NCI-H128 (cell line): ENCODE data around the gene ZPR1.
"Not testable (repeated sequence)": the region's sequence is repeated elsewhere in the genome, so short reads cannot be mapped to it uniquely, and the experiment has no call there.

Experiments
- DNase-seq: peaks from one replicate; lab custom pipeline; 2025; ENCODE audit not compliant: unreplicated experiment; lab: John Stamatoyannopoulos, UW

ZPR1 gene

DNA sequence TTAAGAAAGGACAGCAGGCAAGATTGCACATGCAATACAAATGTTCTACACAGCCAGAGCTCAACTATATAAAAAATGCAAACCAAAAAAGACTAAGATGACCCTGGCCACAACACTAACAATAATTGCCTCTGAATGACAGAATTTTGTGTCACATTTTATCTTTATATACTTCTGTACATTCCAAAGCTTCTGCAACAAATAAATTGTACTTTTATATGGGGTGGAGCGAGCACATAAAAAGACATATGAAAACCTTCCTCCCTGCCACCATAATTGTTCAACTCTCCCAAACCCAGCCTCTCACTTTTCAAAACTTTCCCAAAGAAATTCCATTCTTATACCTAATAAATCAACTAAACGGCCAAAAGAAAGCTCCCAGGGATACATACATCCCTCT, 25.7 kb downstream of the ZPR1 start:
- DNase-seq = no peak

DNA sequence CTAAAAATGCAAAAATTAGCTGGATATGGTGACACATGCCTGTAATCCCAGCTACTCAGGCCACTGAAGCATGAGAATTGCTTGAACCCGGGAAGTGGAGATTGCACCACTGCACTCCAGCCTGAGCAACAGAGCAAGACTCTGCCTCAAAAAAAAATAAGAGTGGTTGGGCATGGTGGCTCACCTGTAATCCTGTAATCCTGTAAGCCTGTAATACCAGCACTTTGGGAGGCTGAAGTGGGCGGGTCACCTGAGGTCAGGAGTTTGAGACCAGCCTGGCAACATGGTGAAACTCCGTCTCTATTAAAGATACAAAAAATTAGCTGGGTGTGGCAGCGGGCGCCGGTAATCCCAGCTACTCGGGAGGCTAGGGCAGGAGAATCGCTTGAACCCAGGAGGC, 31.8 kb downstream of the ZPR1 start:
- DNase-seq = not testable (repeated sequence)

DNA sequence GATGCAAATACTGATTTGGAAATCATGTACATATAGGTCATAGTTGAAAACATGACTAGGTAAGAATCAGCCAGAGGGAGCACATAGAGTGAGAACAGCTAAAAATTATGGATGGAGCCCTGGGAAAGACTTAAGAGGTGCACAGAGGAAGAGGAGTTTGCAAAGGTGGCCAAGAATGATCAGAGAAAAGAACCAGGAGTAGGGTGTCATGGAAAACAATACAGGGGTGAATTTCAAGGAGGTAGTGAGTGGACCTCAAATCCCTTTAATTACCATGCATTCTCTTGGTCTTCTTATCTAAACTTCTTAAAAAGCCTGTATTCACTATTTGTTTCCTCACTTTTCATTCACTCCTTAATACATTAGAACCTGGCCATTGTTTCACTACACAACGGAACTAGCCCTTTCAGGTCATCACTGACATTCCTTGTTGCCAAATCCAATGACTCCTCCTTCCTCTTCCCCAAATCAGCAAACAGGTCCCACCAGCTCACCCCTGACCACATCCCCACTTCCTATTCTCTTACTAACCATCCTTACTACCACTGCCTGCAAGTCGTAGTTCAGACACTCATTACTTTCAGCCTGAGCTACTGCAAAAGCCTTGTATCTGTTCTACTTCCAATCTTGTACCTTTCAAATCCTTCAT, 37.6 kb downstream of the ZPR1 start:
- no peak for DNase-seq

DNA sequence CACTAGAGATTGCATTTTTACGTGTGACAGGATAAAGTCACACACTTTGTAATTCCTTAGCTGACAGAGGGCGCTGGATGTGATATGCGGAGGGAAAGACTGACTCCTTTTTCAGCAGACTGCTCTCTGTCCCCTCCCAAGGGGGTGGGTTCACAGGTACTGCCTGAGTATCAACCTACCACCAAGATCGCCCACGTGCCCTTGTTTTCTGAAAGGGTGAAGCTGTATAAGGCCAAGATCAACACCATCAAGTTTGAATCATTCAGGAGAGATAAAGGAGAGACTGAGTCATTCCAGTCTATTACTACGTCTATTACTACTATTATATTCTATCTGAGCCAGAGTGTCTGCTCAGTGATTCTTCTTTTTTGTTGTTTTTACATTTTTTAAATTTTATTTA, 45.7 kb downstream of the ZPR1 start:
- no peak for DNase-seq

DNA sequence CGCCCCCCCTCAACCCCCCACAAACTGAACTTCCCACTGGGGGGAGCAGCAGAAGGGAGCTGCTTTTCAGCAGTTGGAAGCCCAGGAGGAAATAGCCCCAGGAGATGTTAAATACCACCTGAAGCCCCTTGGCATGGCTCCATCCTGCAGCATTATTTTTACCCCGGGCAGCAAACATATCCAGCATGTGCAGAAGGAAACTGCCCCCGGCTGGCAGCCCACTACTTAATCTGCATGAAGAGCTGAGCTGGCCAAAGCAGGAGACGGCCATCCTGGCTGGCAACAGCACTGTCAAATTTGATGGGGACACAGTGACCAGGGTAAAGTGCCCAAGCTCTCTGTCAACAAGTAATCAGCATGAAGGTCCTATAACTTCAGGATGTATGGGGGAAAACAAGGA, 47.1 kb downstream of the ZPR1 start:
- DNase-seq = no peak

DNA sequence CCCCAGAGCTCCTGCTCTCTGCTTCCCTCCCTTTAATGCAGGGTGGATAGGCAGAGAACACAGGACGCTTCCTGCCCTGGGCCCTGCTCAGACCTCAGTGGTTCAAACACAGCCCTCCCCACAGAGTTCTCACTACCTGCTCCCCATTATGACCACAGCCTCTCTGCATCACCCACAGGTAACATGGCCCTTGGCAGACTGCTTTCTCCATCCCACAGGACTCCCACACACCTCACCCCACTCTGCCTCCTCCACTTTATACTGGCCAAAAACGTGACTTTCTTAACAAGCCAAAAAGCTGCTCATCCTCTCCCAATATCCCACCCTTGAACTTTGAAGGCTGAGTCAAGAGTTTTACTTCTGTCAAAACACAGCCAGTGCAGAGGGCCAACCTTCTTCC, 48.8 kb downstream of the ZPR1 start:
- no peak for DNase-seq

DNA sequence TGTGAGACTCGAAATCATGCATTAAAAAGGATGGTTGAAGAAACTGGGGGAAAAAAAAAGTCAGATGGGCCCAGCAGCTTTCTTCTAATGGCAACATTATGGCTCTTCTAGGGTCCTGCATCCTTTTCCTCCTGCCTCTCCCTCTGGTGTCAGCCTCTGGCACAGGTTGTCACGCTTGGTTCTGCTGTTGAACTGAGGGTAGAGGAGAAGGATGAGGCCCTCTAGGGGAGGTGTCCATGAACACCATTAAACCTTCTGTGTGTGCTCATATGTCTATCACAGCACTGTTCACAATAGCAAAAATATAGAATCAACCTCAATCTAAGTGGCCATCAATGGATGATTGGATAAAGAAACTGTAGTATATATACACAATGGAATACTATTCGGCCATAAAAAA, 51.1 kb downstream of the ZPR1 start:
- no peak for DNase-seq

DNA sequence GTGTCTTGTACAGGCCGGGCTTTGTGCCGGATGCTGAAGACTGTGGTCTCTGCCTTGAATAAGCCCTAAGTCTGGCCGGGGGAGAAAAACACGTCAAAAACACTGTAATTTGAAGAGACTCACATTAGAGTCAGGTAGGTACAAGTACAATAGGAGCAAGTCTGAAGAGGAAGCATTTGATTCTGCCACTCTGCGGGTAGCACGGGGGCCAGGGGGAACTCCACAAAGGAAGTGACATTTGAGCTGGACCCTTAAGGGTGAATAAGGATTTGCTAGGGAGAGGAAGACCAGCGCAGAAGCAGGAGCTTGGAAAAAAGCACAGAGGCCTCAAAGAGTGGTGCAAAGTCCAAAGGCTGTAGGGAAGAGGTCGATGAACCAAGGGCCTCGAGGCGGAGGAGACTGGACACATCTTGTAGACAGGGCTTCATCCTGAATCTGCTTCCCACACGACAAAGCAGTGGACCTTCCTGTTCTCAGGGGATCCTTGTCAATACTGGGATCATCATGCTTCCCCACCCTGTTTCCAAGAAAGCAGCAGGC, 53.8 kb downstream of the ZPR1 start:
- no peak for DNase-seq

DNA sequence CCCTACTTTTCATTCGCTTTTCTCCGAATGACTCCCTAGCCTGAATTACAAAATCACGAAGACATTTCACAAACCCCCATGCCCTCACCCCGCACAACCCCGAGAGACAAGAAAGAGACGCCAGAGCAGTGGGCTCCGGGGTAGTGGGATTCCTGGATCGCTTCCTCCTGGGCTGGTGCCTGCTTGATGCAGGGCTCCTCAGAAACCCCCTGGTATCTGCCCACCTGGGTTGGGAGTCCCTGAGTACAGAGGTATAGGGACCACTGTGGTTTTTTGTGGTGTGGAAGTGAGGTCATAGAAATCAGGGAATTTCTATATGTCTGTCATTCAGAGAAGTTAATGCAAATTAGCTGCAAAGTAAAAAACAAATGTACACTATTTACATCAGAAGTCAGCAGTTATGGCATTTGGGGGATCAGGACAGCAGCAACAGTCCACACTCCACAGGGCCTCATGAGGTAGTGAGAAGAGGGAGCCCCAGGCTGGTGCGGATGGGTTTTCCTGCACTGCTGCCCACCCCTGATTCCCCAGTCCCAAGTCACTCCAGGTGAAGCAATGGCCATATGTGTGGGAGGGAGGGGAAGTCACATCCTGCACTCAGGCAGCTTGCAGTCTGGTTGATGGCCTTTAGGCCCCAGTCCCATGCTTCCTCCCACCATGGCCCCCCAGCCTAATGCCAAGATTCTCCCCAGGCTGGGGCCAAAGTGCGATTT, 54.6 kb downstream of the ZPR1 start:
- DNase-seq = no peak

DNA sequence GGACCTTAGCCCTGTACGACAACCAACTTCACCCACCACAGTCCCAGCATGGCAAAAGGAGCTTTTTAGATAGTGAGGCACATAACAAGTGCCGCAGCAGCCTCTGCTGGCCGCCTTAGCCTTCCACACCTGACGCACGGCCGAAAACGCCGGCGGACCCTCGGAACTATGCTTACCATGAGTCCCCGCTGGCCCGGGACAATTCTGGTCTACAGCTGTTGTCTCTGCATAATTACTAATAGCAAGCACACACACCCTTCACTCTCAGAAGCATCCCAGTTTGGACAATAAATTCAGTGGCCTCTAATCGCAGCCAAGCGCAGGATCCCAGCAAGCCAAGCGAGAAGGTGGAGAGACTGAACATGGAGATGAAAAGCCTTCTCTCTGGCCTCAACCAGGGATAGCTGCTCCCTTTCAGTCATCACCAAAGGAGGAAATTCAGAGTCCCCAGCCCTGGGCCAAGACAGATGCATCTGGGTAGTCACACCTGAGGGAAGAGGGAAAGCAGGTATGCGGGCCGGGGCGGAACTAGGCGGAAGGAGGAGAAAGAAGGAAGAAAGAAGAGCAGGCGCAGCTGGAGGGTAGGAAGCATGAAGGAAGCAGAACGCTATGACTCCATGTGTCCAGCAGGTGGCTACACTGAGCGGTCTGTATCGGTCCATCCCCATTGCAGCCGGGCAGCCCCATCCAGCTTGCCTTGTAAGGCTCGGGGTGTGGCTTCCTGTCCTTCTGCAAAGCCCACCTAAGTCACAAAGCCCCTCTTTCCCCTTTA, 55.4 kb downstream of the ZPR1 start:
- DNase-seq = no peak

DNA sequence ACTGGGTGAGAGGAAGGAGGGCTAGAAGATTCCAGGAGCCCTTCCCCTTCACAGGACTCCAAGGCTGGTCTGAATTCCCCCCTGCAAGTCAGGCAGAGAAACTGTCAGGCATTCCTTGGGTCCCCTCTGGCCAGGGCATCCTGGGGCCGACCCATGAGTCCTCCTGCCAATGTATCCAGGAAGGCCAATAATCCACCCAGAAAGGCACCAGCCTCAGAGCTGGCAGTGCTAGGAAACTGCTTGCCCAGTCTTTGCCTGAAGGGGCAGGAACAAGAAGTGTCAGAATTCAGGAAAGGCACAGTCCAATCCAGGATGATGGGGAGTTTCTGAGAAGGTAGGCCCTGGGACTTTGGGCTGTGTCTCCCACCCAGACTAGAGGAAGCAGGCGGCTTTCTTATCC, 56.0 kb downstream of the ZPR1 start:
- no peak for DNase-seq

DNA sequence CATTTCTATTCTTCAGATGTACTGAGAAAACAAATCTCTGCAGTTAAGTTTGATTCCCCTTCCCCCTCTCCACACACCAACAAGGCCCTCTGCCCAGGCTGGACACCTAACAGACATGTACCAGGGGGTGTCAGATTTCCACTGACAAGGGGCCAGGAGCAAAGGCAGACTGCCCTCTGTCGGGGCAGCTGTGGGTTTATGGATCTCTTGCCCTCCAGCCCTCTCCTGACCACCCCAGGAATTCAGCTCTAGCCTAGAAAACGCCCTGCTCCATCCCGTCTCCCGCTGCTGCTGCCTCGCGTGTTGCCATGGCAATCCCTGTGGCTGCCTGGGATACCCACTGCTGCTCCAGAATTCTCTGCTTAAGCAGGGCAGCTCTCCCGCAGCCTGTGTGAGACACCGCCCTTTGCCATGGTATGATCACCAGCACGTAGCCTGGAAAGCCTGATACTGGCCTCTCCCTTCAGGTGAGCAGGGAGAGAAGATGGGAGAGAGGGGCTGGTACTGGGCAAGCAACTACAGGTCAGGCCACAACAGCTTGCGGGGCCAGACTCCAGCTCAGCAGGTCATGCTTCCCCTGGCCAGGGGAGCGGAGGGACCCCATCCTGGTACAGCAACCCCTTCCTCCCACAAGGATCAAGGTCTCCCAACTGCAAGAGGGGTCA, 56.6 kb downstream of the ZPR1 start:
- DNase-seq = no peak

DNA sequence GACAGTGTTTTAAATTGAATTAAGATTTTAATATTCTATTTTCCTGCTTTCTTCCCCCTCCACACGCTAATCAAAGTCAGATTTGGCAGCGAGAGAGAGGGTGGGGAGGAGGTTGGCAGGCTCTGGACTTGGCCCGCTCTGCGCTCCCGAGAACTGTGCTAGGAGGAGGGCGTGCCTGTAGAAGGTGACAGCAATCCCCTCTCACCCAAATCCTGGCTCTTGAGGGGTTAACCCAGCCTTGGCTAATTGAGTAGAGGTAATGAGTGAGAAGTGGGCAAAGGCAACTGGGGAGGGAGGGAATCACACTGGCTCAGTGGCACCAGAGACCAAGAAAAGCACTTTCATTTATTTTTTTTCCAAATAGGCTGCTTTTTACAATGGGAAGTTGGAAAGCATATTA, 57.2 kb downstream of the ZPR1 start:
- DNase-seq = no peak

DNA sequence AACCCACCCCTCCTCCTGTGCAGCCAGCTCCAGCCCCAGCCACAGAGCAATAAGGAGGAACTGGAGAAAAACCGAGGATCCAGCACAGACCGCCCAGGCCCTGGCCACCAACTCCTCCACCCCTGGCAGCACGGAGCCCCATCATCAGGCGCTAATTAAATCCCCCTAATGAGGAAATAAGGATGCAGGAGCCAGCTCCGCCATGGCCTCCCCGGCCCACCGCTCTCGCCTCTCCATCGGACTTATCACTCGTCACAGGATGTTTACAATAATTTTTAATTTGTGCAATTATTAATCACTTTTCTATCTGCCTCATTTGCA, 57.6 kb downstream of the ZPR1 start:
- no peak for DNase-seq

DNA sequence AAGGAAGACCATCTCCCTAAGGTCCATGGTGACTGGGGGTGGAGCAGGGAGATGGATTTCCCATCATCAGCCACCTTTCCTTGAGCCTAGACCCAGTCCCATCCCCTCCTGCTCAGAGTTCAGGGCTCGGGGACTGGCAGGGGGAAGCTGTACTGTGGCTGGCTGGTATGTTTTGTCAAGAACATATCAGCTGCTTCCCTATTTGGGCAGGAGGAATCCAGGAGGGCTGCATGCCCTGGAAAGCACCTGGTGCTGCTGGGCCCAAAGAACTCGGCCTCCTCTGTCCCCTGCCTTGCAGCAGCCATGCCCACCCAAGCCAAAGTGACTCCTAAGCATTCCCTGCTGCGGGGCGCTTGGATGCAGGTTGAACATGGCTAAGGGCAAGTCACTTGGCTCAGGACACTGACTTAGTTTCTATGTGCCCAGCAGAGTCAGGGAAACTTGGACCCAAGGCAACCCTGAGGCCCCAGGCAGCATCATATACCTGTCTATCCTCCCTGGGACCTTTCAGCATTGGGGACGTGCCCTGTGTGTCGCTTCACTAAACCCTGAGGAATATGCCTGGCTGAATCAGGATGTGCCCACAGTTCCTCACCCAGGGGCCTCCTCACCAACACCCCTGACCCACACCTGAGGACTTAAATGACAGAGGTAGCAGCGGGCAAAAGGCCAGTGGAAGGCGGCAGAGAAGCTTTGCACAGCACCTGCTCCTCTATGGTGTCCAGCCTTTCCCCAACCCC, 58.2 kb downstream of the ZPR1 start:
- no peak for DNase-seq

DNA sequence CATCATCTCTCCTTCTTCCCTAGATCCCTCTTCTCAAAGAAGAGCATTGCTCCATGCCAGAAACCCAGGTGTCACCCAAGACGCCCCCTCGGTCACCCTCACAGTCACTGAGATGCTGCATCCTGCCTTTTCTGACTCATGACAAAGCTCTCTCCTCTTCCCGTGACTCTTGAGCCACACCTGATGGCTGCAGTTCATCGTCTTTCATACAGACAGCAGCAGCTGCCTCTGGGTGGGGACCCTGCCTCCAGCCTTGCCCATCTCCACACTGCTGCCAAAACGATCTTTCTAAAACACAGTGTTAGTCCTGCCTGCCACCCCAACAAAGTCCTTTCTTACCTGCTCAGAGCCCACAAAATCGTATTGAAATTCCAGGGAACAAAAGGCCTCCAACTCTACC, 59.8 kb downstream of the ZPR1 start:
- DNase-seq = no peak

DNA sequence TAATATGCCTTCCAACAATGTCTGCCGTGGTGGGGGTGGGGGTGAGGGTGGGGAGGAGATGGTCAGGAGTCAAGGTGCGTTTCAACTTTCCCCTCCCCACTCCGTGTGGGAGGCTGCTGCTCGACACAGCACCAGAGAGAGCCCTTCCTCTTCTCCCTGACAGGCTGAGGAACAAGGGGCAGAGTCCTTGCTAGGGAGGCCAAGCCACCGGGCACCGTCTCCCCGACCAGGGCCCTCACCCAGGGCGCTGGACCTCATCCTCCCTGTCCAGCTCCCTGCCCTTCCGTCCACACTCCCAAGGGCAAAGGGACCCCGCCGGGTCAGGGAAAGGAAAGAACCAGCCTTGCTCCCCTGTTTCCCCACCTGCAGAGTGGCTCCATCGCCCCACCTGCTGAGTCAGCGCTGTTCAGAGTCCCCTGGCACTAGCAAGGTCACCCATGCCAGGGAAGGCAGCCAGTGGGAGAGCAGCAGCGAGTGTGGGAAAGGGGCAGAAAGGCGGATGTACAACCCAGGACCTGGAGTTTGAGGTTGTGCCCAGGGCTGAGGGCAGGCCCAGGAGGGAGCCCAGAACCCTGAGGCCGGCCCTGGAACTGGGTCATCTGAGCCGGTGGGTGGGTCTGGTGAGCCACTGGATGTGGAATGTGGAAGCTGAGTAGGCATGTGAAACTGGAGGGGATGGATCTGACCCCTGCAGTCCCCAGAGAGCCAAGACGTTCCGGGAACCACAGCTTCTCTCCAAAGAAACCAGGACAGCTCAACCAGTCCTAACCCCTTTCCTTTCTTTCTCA, 62.2 kb downstream of the ZPR1 start:
- no peak for DNase-seq

DNA sequence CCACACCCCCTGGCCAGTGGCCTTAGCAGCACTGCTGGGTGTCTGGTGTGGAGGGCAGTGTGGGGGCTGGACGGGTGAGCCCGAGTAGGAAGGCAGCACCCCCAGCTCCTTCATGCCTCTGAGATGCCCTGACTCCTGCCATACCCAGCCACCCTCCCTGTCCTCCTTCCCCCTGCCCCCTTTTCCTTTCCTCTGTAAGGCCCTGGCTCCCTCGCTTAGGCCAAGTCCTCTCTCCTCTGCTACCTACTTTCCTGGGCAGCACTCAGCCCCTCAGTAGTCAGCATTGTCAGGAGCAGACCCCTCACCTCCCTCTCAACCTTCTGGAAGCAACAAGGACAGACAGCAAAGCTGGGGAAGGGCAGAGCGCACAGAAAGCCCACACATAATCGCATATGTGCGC, 63.0 kb downstream of the ZPR1 start:
- no peak for DNase-seq
